Tibial nerve (tissue), 4 donors: ENCODE measurements around the gene SPDL1.

Experiments
- CTCF ChIP-seq, 5 experiments: fragments of 200-600 bp in 3 of 5; fragments of 450-650 bp in 2 of 5; sonication (generic) in 3 of 5; IDR thresholded peaks; one replicate each; pipeline ENCODE4 v1.5.1; 2016 to 2019; ENCODE audit warnings: antibody characterized with exemption in 5 of 5, mild to moderate bottlenecking in 3 of 5, moderate library complexity in 2 of 5
- EP300 ChIP-seq, 2 donors: sonication (generic); formaldehyde crosslinking; IDR thresholded peaks; one replicate each; pipeline ENCODE4 v1.6.1; 2017; ENCODE audit warnings: antibody characterized with exemption in 2 of 2, mild to moderate bottlenecking in 1 of 2

GRCh38 chr5:169637085-169637548 lies 53.5 kb downstream of the SPDL1 start, which contains the start of gene DOCK2:
- TF ChIP-seq CTCF (IDR thresholded peaks at IDR 0.05) (no peak), EP300 (IDR thresholded peaks at IDR 0.05) (no peak)
